ENCODE data around the gene SV2B. TPM values are rescaled to one million over a fixed set of nuclear protein-coding genes. Genes with fewer than 3 reads are reported as not detected.

Gene SV2B
- total and polyA plus RNA-seq, 8 donors = 0.06 to 1.7 (median 0.23) TPM; not detected in 3

DNA sequence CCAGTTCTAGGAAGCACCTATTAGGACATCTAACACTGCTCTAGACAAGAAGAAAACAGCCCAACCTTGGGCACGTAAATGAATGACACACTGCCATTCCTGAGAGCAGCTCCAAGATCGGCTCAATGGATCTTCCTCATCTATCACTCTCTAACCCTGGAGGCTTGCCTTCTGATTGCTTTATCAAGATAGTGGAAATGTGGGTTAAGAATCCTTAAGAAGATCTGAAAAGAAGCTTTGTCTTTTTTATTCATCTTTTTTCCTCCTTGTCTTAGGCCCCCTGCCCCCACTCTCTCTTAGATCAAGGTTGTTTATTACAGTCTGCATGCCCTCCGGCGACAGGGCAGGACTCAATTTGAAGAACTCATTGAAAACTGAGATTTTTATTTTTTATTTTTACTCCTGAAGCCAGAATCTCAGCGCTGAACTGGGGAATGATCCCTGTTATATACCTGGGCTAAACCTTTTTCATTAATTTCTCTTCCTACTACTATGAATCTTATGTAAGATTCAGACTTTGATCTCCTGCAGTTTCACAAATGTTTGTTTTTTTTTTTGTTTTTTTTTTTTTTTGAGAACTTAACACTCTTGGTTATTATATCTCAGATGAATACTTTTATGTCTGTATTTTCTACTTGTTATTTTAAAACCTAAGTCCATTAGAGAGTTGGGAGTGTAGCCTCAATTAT, 219.5 kb downstream of the SV2B start:
- DNase-seq = no peak
- no peaks in the 10 kb centered on the region for H3K9me3 ChIP-seq
- no peaks in the 10 kb centered on the region for H3K36me3 ChIP-seq
- no peak overlapping the region for H3K4me3 ChIP-seq
- no peak overlapping the region for H3K27ac ChIP-seq
- intact Hi-C loops (cut with DNase I; ENCODE audit: low total_unique reads) = no loop called here
- H3K27me3 ChIP-seq = no peaks in the 10 kb centered on the region
- WGBS, 5 donors = 53 to 79% (median 68%) methylated on average over 5 of the region's 5 CpGs
- no peaks in the 10 kb centered on the region for H3K4me1 ChIP-seq
- no peak for TF ChIP-seq POLR2AphosphoS5 (IDR thresholded peaks at IDR 0.05)
- TF ChIP-seq, protein P1, sequence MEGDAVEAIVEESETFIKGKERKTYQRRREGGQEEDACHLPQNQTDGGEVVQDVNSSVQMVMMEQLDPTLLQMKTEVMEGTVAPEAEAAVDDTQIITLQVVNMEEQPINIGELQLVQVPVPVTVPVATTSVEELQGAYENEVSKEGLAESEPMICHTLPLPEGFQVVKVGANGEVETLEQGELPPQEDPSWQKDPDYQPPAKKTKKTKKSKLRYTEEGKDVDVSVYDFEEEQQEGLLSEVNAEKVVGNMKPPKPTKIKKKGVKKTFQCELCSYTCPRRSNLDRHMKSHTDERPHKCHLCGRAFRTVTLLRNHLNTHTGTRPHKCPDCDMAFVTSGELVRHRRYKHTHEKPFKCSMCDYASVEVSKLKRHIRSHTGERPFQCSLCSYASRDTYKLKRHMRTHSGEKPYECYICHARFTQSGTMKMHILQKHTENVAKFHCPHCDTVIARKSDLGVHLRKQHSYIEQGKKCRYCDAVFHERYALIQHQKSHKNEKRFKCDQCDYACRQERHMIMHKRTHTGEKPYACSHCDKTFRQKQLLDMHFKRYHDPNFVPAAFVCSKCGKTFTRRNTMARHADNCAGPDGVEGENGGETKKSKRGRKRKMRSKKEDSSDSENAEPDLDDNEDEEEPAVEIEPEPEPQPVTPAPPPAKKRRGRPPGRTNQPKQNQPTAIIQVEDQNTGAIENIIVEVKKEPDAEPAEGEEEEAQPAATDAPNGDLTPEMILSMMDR (IDR thresholded peaks at IDR 0.05) = no peak
- TF ChIP-seq POLR2A (IDR thresholded peaks at IDR 0.05) = no peak

DNA sequence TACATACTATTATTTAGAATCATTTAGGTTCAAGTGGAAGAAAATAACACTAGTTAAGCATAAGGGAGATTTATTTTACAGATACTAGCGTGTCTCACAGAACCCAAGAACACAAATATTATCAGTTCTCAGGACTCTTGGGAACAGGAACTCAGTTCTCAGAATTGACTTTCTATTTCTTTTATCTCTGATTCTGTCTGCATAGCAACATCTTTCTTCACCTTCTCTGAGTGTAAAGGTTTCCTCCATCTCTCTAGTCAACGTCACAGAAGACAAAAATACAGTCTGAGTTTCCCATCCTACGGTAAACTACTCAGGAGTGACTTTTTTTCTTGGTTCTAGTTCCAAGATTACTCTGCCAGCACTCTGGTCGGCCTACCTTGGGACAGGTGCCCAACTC, 220.0 kb downstream of the SV2B start:
- intact Hi-C loops (cut with DNase I; ENCODE audit: low total_unique reads) = no loop called here
- no peaks in the 10 kb centered on the region for H3K9me3 ChIP-seq
- 70 to 84% (median 81%) methylated on average over 4 of the region's 4 CpGs for WGBS, 5 donors
- H3K27ac ChIP-seq = no peak overlapping the region
- no peaks in the 10 kb centered on the region for H3K36me3 ChIP-seq
- no peak for DNase-seq
- H3K4me3 ChIP-seq = no peak overlapping the region
- no peaks in the 10 kb centered on the region for H3K4me1 ChIP-seq
- no peaks in the 10 kb centered on the region for H3K27me3 ChIP-seq
- TF ChIP-seq, protein P1 (IDR thresholded peaks at IDR 0.05) = no peak
- TF ChIP-seq POLR2AphosphoS5 (IDR thresholded peaks at IDR 0.05) (no peak), EP300 (IDR thresholded peaks at IDR 0.05) (no peak), POLR2A (IDR thresholded peaks at IDR 0.05) (no peak)

DNA sequence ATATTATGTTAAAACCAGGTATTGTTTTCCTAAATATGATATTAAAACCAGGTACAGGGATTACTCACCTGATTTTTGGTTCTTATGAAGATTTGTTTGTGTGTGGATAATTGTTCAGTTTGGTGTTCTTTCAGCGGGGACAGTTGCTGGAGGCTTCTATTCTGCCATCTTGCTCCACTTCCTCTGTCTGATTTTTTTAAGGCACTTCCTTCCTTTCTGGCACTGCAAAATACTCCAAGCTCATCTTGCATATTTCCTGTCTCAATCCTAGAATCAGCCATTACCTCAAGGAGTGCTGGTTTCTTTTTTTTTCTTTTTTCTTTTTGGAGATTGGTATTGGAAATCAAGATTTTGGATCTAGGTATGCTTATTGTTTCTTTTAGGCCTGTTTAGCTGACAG, 229.9 kb downstream of the SV2B start:
- TF ChIP-seq POLR2A (IDR thresholded peaks at IDR 0.05) (no peak), POLR2AphosphoS5 (IDR thresholded peaks at IDR 0.05) (no peak), EP300 (IDR thresholded peaks at IDR 0.05) (no peak)
- TF ChIP-seq, protein P1 (IDR thresholded peaks at IDR 0.05) = no peak
- WGBS, 5 donors = 58 to 89% (median 77%) methylated on average over 1 of the region's 1 CpG
- DNase-seq = no peak
- intact Hi-C loops (cut with DNase I; ENCODE audit: low total_unique reads) = no loop called here
- Histone ChIP-seq H3K36me3 (no peaks in the 10 kb centered on the region), H3K27ac (no peak overlapping the region), H3K27me3 (no peaks in the 10 kb centered on the region), H3K4me1 (no peaks in the 10 kb centered on the region), H3K9me3 (no peaks in the 10 kb centered on the region), H3K4me3 (no peak overlapping the region)

DNA sequence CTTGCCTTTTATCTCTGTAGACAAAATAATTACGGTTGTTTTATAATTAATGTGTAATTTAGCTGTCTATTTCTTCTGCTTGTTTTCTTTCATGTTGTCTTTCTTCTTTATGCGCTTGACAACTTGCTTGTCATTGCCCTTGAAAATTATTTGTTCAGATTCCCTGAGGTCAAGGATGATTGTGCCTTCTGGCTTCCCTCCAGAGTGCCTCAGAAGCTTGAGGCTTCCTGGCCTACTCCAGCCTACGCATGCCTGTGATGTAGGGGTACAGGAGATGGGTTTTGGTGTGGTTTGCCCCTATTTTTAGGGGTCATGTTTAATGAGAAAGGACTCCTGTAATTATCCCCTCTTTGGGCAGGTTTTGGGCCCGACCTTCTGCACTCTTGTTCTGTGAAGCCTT, 231.5 kb downstream of the SV2B start:
- no peak for TF ChIP-seq EP300 (IDR thresholded peaks at IDR 0.05)
- TF ChIP-seq, protein P1 (IDR thresholded peaks at IDR 0.05) = no peak
- no peak for TF ChIP-seq POLR2AphosphoS5 (IDR thresholded peaks at IDR 0.05)
- TF ChIP-seq POLR2A (IDR thresholded peaks at IDR 0.05) = no peak
- Histone ChIP-seq H3K4me1 (no peaks in the 10 kb centered on the region), H3K27me3 (no peaks in the 10 kb centered on the region), H3K36me3 (no peaks in the 10 kb centered on the region), H3K4me3 (no peak overlapping the region), H3K9me3 (no peaks in the 10 kb centered on the region), H3K27ac (no peak overlapping the region)
- WGBS, 5 donors = 76 to 87% (median 80%) methylated on average over 4 of the region's 4 CpGs
- intact Hi-C loops (cut with DNase I; ENCODE audit: low total_unique reads) = no loop called here
- no peak for DNase-seq

All from stomach (tissue), 9 donors.